ENCODE results near the gene RFC2.

DNA sequence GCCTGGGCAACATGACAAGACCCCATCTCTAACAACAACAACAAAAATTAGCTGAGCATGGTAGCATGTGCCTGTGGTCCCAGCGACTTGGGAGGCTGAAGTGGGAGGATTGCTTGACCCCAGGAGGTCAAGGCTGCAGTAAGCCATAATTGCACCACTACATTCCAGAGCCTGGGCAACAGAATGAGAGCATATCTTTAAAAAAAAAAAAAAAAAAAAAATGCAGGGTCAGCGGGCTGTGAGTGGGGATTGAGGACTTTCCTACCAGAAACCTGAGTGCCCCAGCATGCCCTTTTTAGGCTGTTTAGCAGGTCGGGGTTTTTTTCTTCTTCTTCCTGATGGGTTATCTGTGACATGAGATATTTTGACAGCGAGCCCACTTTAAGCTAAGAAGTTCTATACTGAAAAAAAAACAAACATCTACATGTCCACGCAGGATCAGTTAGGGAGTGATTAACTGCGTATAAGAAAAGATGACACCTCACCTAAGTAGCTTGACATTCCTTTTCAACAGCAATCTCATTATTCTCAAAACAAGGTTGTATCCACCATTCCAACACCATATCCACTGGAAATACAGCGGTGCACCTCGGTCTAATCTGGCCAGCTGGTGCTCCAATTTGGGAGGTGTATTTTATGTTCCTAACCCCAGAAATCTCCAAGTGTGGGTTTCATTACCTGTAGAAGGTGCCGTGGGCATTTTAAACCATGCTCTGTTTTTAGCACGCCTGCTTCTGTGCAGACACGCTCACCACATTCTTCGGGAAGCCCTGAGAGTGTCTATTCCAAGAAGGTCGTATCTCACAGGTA is 13.8 kb upstream of the RFC2 start:
- TF ChIP-seq EZH2phosphoT487 (IDR thresholded peaks at IDR 0.05; ENCODE audit: insufficient read depth, low read depth) (no peak), EZH2 (IDR thresholded peaks at IDR 0.05; ENCODE audit: insufficient read depth, poor library complexity, severe bottlenecking) (no peak)

Measured in GM23248 (cell line).